Epithelial cell of esophagus (primary cell): ENCODE results near the gene TAAR8.
"Not testable (repeated sequence)": the region's sequence is repeated elsewhere in the genome, so short reads cannot be mapped to it uniquely, and the experiment has no call there.

Experiments used
- DNase-seq: peaks from one replicate; pipeline ENCODE4 v3.0.0; 2010; ENCODE audit warnings: low read depth
- H3K4me3 ChIP-seq: 2 replicates; pipeline ENCODE4 v1.5.1; 2011; ENCODE audit warnings: mild to moderate bottlenecking, low read length, control low read depth
- TF ChIP-seq, protein P1 (sequence below): IDR thresholded peaks from 2 replicates; pipeline ENCODE4 v1.5.1; 2011; ENCODE audit warnings: low read depth, mild to moderate bottlenecking, low read length, control low read depth, inconsistent platforms; ENCODE audit not compliant: insufficient read depth; ENCODE audit errors: missing control alignments

Gene TAAR8

DNA sequence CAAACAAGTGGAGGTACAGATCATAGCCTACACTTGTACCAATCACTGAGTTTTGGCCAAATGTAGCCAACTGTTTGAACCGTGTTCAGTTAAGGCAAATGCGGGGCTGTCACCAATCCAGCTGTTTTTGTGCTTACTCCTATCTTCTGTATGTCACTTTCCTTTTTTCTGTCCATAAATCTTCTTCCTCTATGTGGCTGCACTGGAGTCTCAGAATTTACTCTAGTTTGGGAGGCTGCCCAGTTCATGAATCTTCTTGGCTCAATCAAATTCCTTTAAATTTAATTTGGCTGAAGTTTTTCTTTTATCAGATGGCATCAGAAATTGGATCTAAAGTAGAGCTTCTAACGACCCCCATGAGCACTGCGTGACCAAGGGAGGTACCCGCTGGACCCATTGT is 27.8 kb upstream of the TAAR8 start:
- no peak overlapping the region for H3K4me3 ChIP-seq
- DNase-seq = no peak
- TF ChIP-seq, protein P1, sequence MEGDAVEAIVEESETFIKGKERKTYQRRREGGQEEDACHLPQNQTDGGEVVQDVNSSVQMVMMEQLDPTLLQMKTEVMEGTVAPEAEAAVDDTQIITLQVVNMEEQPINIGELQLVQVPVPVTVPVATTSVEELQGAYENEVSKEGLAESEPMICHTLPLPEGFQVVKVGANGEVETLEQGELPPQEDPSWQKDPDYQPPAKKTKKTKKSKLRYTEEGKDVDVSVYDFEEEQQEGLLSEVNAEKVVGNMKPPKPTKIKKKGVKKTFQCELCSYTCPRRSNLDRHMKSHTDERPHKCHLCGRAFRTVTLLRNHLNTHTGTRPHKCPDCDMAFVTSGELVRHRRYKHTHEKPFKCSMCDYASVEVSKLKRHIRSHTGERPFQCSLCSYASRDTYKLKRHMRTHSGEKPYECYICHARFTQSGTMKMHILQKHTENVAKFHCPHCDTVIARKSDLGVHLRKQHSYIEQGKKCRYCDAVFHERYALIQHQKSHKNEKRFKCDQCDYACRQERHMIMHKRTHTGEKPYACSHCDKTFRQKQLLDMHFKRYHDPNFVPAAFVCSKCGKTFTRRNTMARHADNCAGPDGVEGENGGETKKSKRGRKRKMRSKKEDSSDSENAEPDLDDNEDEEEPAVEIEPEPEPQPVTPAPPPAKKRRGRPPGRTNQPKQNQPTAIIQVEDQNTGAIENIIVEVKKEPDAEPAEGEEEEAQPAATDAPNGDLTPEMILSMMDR = no peak

DNA sequence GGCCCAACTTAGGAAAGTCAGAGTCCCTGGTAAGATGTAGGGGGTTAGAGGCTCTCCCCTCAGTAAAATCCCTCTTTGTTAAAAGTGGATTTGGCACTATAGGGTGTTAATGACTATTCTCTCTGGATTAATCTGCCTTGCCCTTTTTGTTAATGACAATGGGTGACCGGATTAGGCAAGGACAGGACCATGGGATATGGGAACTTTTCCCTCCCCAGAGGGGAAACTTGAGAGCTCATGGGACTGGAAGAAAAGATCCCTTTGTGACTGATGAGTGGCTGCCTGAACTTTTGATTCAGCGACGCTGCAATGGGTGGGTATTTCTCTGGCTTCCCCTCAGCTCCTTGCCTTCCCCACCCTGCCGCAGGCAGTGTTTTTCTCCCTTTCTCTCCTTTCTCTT is 26.6 kb upstream of the TAAR8 start:
- DNase-seq = no peak
- H3K4me3 ChIP-seq = no peak overlapping the region
- TF ChIP-seq, protein P1 = no peak

DNA sequence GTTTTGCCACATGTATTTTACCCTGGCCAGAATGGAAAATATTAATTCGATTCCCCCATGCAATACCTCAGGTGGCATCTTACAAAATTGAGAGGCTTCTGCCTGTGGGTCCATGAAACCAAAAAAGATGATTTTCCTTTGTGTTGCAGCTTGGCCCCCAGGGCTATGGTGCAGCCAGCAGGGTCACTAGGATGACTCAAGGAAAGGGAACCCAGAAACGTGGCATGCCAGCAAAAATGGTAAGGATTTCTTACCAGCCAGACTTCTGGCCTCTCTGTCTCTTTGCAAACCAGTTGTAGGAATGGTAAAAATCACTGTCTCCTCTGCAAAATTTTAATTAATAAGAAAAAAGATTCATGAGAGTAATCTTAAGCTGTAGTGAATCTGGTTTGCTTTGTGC is 26.0 kb upstream of the TAAR8 start:
- TF ChIP-seq, protein P1 = no peak
- DNase-seq = no peak
- no peak overlapping the region for H3K4me3 ChIP-seq

- peak; percentile 48 for DNase-seq
- no peak overlapping the region for H3K4me3 ChIP-seq
- TF ChIP-seq, protein P1 = no peak
Measured at GRCh38 chr6:132527791-132528190, 24.7 kb upstream of the TAAR8 start.

DNA sequence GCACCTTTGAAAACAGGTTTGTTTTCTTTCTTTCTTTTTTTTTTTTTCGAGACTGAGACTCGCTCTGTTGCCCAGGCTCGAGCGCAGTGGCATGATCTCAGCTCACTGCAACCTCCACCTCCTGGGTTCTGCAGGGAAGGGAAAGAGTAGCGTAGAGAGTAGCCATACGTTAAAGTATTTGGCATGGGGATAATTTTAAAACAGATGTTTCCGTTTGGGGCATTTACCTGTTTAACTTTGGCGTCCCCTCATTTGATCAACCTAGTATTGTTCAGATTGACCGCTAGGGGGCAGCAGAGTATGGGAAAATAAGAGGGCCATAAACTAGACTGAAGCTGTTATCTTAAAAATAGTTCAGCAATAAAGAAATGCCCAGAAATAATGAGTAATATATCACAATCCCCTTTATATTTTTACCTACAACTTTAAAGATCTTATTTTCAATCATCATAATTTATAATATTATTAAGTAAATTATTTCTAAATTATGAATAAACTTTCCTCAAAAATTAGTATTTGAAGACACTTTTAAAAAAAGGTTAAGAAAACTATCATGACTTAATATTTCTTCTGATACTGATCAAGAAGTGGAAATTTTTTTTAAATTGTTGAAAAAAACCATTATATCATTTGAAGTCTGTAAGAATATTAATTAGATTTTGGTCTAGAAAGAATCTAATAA is 22.0 kb upstream of the TAAR8 start:
- TF ChIP-seq, protein P1 = peak; percentile 72
- DNase-seq = peak; percentile 77
- H3K4me3 ChIP-seq = peak overlapping the region; percentile 26

GRCh38 chr6:132534546-132534945 is 17.9 kb upstream of the TAAR8 start:
- not testable (repeated sequence) for DNase-seq, H3K4me3 ChIP-seq

GRCh38 chr6:132537145-132537544 is 15.3 kb upstream of the TAAR8 start:
- DNase-seq = no peak
- TF ChIP-seq, protein P1 = no peak

GRCh38 chr6:132537977-132538376 is 14.5 kb upstream of the TAAR8 start, which contains the start of gene TAAR9:
TSS of gene TAAR9 (plus strand) at chr6:132538277. CDS start at chr6:132538290, 13 bp downstream.
- DNase-seq = no peak
- no peak within 1 kb of the TSS for H3K4me3 ChIP-seq
- TF ChIP-seq, protein P1 = no peak

More at GRCh38 chr6:132537145-132537544, 15.3 kb upstream of the TAAR8 start:
- H3K4me3 ChIP-seq = no peak overlapping the region
